Dermis blood vessel endothelial cell (primary cell): ENCODE data around the gene RAD52. TPM values are rescaled to one million over a fixed set of nuclear protein-coding genes. Genes with fewer than 3 reads are reported as not detected.
"Not testable (repeated sequence)": the region's sequence is repeated elsewhere in the genome, so short reads cannot be mapped to it uniquely, and the experiment has no call there.

Experiments used
- DNase-seq: peaks from one replicate; pipeline ENCODE4 v3.0.0; 2010
- total RNA-seq: library from RNA; depleted of rRNA; stranded (reverse); fragments of >200 nt; gene quantifications from 2 replicates; pipeline ENCODE4 v1.2.3, GENCODE V29; 2014

Gene RAD52
- total RNA-seq, 1 donor from 2014 or later = 18.0 TPM

DNA sequence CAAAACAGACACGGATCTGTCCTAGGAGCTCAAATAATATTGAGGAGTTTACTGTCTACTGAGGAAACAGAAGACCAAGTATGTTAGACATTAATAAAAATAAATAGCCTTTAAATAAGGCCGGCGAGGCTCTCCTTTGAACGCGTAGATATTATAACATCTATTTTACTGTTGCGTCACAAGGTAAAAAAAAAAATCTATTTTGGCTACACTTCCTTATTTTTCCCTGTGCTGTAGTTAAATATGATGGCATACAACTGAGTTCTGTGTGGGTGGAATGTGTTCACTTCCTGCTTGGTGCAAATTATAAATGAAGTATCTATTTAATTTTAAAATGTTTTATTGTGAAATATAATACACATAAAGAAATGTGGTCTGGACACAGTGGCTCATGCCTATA, 17.2 kb upstream of the RAD52 start:
- DNase-seq = no peak

- peak; percentile 88 for DNase-seq
Measured at GRCh38 chr12:958588-959123, 9.2 kb upstream of the RAD52 start.

DNA sequence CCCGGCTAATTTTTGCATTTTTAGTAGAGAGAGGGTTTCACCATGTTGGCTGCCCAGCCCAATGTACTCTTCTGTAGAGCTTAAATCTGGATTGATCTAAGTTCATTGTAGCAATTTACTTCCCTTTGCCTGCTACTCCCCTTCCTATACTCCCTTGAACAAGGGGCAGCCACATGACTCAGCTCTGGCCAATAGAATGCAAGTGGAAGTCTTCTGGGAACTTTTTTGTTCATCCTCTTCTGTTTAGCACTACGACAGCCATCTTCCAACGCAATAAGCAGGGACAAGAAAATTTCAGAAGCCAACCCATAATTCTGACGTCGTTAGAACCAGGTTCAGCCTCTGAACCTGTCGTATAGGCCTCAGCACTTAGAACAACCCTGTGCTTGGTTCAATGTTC, 6.4 kb upstream of the RAD52 start:
- DNase-seq = no peak

DNA sequence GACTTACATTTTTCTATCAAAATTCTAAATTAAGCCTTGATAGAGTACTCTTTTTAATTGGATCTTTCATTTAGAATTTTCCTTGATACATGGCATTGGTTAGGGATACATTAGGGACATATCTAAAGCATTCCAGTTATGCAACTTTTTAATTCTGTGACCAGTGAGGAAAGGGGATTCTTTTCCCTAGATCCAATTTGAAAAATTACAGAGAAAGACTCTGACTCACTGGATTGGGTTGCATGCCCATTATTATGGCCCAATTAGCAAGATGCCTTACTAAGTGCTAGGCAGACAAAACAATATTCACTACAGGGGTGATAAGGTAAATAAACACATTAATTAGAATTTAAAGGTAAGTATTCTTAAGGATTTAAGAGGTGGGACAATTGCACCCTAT, 5.2 kb upstream of the RAD52 start:
- no peak for DNase-seq

DNA sequence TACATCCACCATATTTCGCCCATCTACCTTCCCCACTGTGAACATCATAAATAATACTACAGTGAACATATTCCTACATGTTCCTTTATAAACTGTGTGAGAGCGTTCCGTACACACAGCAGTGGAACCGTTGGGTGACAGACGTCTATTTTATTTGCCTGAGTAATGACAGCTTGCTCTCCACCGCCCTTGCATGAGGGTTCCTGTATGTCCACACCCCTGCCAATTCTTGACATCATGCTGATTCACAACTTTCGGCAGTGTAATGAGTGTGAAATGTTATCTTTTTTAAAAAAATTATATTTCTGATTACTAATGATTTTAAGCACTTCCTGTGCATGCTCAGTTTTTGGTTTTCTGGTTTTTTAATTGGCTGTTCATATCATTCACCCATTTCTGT, 4.3 kb upstream of the RAD52 start:
- peak; percentile 66 for DNase-seq

DNA sequence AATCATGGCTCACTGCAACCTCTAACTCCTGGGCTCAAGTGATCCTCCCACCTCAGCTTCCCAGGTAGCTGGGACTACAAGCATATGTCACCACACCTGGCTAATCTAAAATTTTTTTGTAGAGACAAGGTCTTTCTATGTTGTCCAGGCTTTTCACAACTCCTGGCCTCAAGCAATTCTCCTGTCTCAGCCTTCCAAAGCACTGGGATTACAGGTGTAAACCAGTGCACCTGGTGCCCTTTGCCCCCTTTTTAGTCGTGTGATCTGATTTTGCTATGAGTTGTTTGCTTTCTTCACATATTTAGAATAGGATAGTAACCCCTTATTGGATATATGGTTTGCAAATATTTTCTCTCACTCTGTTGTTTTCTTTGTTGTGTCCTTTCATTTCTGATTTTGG, 1.7 kb upstream of the RAD52 start:
- no peak for DNase-seq

GRCh38 chr12:948238-948637, 1.3 kb downstream of the RAD52 start:
- no peak for DNase-seq

DNA sequence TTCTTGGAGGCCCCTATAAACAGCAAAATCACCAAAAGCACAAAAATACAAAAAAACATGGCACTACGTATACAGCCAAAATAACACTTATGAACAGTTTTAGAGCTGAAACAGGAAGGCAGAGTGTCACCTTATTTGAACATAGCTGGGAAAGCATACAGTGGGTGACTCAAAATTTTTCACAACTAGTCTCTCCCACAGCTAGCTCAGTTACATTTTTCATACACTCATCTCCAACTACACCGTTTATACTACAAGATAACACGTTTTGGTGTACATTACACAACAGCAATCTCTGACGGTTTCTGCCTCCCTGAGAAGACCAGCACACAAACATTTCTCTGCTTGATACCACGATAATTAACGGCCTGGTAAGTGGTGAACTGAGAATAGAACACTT, 2.9 kb downstream of the RAD52 start:
- no peak for DNase-seq

DNA sequence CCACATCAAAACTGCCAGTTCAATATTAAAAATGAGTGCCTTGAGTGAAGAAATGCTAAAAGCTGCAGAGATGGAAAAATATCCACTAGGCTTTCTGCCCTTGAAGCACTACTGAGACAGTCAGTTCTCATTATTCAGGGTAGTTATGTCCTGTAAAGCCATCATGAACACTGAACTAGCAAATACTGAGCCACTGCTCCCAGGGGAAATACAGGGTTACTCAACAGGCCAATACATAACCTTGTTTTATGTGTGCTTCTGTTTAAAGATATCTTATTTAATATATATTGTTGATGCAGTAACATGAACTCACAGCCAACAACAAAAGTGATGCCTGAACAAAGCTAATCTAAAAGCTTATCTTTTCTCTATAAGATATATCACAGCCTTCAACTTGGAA, 3.3 kb downstream of the RAD52 start:
- DNase-seq = no peak

DNA sequence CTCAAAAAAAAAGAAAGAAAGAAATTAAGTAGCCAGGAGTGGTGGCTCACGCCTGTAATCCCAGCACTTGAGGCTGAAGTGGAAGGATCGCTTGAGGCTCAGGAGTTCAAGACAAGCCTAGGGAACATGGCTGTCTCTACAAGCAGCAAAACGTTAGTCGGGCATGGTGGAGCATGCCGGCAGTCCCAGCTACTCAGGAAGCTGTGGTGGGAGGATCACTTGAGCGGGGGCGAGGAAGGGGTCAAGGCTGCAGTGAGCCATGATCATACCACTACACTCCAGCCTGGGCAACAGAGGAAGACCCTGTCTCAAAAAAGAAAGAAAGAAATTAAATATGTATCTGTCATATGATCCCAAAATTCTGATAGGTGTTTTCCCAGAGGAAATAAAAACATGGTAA, 5.3 kb downstream of the RAD52 start:
- no peak for DNase-seq

GRCh38 chr12:943051-943450, 6.4 kb downstream of the RAD52 start:
- DNase-seq = no peak

- DNase-seq = no peak
Measured at GRCh38 chr12:938810-939209, 10.7 kb downstream of the RAD52 start.

- no peak for DNase-seq
Measured at GRCh38 chr12:936377-937345, 12.8 kb downstream of the RAD52 start.

- DNase-seq = not testable (repeated sequence)
Measured at GRCh38 chr12:935891-936290, 13.6 kb downstream of the RAD52 start.

GRCh38 chr12:931591-931990, 17.9 kb downstream of the RAD52 start:
- peak; percentile 53 for DNase-seq

DNA sequence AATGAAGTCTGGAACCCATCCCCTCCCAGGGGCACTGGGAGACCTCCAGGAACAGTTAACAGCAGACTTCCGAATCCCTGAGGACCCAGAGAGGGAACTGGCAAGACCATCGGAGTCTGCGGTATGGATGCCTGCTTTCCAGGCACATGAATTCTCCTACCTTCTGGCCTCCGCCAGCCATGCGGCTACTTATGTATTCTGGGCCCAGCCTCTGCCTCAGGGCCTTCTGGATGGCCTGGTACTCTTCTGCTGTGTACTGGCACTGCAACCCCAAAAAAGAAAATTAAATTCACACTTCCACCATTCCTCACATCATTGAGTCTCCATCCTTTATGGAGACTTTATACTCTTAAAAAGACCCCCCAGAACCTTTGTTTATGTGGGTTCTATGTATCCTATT, 18.4 kb downstream of the RAD52 start:
- no peak for DNase-seq

DNA sequence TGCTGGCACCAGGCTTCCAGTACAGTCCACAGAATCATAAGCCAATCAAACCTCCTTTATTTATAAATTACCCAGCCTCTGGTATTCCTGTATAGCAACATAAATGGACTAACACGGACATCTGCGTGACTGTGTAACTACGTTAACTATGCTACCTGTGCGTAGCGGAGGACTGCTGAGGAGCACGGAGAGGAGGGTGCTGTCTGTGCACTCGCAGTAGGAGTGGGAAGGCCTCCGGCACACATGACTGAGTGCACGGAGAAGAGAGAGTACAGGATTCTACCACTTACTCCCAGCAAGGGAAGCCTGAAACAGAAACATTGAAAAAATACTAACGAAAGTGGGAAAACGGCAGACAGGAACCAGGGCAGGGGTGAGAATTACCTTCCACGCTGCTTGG, 22.9 kb downstream of the RAD52 start:
- DNase-seq = no peak

DNA sequence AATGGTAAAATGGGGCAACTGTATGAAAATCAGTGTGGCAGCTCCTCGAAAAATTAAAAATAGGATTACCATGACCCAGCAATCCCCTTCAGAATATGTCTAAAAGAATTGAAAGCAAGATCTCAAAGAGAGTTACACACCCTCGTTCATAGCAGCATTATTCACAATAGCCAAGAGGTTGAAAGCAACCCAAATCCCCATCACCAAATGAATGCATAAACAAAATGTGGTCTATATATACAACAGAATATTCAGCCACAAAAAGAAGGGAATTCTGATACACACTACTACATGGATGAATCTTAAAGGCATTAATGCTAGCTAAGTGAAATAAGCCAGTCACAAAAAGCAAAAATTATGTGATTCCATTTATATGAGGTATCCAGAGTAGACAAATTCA, 27.2 kb downstream of the RAD52 start:
- DNase-seq = no peak

GRCh38 chr12:920676-921075, 28.8 kb downstream of the RAD52 start:
- no peak for DNase-seq

DNA sequence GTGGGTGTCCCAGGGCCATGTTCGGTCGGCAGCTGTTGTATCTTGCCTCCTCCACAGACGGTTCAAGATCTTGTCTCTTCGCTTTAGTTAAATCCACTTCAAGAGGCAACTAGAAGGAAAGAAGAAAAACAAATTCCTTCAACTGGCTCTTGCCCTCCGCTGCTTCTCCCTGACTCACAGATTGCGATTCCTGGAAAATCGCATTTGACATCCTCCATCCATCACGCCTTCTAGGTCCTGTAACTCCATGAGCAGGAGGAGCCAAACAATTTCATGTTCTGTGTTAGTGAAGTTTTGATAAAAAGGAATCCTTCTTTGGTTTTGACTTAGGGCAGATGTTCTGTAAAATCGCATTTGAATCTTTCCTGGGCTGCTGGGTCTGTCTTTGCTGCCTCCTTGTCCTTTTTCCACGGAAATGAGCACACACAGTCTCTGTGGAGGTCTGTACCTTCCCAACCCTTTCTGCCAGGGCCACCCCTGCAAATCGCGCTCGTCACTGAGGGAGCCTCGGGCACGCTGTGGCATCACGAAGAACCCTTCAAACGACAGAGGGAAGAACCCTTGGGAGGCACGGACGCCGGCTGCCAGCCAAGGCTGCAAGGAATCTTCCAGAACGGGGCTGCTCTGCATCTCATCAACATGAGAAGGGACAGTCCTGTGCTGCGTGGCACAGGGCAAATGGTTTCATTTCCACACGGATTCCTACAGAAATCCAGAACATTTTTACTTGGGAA, 32.6 kb downstream of the RAD52 start:
- DNase-seq = no peak

- DNase-seq = no peak
Measured at GRCh38 chr12:916240-916639, 33.3 kb downstream of the RAD52 start.

GRCh38 chr12:915090-915489, 34.4 kb downstream of the RAD52 start:
- DNase-seq = peak; percentile 65

GRCh38 chr12:913919-914698, 35.4 kb downstream of the RAD52 start:
- peak; percentile 32 for DNase-seq
